Bronchial epithelial cell (primary cell): ENCODE data around the gene NODAL. TPM values are rescaled to one million over a fixed set of nuclear protein-coding genes. Genes with fewer than 3 reads are reported as not detected.

ENCODE experiments used
- DNase-seq: peaks from one replicate; pipeline ENCODE4 v3.0.0-alpha.2; 2010; ENCODE audit warnings: low read depth
- FAIRE-seq: peaks from 2 replicates; lab custom pipeline; 2011; peaks lifted over from hg19 to GRCh38; lab: Jason Lieb, UNC
- H3K27me3 ChIP-seq: 2 replicates; pipeline ENCODE4 v1.5.1; 2011; ENCODE audit warnings: low read length; ENCODE audit not compliant: control insufficient read depth, insufficient read depth
- H3K36me3 ChIP-seq: 2 replicates; pipeline ENCODE4 v1.5.1; 2011; ENCODE audit warnings: low read length; ENCODE audit not compliant: control insufficient read depth, insufficient read depth
- H3K4me3 ChIP-seq: 2 replicates; pipeline ENCODE4 v1.5.1; 2011; ENCODE audit warnings: mild to moderate bottlenecking, low read depth, low read length, control low read depth
- total RNA-seq: library from RNA; depleted of rRNA; stranded (reverse); fragments of >200 nt; gene quantifications from 2 replicates; pipeline ENCODE4 v1.2.1, GENCODE V29; 2014
- TF ChIP-seq, protein P1 (sequence below): IDR thresholded peaks from 2 replicates; pipeline ENCODE4 v1.5.1; 2011; ENCODE audit warnings: mild to moderate bottlenecking, moderate library complexity, low read length, control low read depth, inconsistent platforms; ENCODE audit not compliant: insufficient read depth, severe bottlenecking

The NODAL gene
- total RNA-seq, 1 donor from 2014 or later = under 0.01 TPM

DNA sequence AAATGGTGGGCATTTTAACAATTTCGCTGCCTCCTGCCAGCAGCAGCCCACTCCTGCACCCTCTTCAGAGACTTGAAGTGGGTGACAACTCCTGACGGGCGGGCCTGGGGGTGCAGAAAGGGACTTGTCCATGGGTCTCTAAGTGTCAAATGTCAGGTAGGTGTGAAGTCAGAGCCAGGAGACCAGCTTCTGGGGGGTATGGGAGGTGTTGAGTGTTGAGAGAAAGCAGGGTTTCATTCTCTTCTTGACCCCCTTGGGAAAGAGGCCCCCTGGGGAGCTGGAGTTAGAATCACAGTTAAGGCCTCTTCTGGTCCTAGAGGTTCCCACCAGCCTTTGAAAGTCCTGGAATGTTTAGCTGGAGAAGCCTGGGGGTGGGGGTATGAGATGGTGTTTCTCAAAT is 25.5 kb upstream of the NODAL start:
- no peak for DNase-seq
- H3K4me3 ChIP-seq = no peak overlapping the region
- TF ChIP-seq, protein P1, sequence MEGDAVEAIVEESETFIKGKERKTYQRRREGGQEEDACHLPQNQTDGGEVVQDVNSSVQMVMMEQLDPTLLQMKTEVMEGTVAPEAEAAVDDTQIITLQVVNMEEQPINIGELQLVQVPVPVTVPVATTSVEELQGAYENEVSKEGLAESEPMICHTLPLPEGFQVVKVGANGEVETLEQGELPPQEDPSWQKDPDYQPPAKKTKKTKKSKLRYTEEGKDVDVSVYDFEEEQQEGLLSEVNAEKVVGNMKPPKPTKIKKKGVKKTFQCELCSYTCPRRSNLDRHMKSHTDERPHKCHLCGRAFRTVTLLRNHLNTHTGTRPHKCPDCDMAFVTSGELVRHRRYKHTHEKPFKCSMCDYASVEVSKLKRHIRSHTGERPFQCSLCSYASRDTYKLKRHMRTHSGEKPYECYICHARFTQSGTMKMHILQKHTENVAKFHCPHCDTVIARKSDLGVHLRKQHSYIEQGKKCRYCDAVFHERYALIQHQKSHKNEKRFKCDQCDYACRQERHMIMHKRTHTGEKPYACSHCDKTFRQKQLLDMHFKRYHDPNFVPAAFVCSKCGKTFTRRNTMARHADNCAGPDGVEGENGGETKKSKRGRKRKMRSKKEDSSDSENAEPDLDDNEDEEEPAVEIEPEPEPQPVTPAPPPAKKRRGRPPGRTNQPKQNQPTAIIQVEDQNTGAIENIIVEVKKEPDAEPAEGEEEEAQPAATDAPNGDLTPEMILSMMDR = no peak
- no peaks in the 10 kb centered on the region for H3K36me3 ChIP-seq
- peaks cover 28% of the 10 kb centered on the region for H3K27me3 ChIP-seq
- FAIRE-seq = no peak

DNA sequence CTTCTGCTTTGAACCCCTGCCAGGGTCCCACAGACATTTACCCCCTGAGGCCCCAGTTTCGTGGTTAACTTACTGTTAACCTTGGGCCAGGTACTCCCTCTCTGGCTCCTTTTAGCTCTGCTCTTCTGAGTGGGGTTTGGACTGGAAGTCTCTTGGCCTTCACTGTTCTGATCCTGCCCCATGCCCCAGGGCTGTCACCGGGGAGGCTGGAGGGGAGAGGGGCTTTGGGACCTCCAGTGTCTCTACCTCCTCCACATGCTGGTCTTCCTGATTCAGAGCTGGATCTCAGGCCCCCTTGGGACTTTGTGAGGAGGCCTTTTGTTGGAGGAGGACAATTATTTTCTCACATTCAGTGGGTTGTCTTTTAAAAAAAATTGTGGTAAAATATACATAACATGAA is 24.4 kb upstream of the NODAL start:
- TF ChIP-seq, protein P1 = no peak
- FAIRE-seq = no peak
- DNase-seq = no peak
- Histone ChIP-seq H3K27me3 (peaks cover 25% of the 10 kb centered on the region), H3K4me3 (no peak overlapping the region), H3K36me3 (no peaks in the 10 kb centered on the region)

- no peak for DNase-seq
- TF ChIP-seq, protein P1 = no peak
- FAIRE-seq = no peak
- peaks cover 25% of the 10 kb centered on the region for H3K27me3 ChIP-seq
- H3K36me3 ChIP-seq = no peaks in the 10 kb centered on the region
- H3K4me3 ChIP-seq = no peak overlapping the region
Observed at GRCh38 chr10:70465278-70465677, 23.8 kb upstream of the NODAL start.

- H3K4me3 ChIP-seq = no peak overlapping the region
- FAIRE-seq (no peak), DNase-seq (peak; percentile 10)
- TF ChIP-seq, protein P1 = no peak
- peaks cover 24% of the 10 kb centered on the region for H3K27me3 ChIP-seq
- H3K36me3 ChIP-seq = no peaks in the 10 kb centered on the region
Observed at GRCh38 chr10:70462349-70462984, 21.0 kb upstream of the NODAL start.

DNA sequence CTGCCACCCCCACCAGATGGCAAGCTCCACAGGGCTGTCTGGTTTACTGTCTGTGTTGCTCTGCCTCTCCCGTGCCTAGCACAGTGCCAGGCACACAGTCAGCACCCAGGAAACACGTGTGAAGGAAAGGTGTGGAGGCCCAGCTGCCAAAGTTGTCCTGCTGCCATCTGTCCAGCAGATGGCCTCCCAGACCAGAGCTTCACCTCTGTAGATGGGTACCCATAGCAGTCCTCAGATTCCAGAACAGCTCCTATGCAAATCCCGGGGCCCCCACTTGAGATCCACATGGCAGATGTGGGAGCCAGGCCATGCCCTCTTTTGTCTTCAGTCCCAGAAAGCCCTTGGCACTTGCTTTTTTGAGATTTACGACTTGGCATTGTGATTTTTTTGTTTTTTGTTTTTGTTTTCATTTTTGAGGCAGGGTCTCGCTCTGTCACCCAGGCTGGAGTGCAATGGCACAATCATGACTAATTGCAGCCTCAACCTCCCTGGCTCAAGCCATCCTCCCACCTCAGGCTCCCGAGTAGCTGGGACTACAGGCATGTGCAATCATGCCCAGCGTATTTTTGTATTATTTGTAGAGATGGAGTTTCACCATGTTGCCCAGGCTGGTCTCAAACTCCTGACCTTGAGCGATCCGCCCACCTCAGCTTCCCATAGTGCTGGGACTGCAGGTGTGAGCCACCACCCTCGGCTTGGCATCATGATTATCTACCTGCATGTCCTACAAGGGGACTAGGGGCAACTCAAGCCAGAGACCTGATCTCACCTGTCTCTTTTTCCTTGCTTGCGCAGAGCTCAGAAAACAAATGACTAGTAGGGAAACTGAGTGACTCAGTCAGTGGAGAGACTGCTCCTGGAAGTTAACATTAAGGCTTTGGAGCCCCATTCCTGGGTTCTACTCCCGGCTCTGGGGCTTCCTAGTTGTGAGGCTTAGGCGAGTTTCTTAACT is 20.2 kb upstream of the NODAL start:
- no peaks in the 10 kb centered on the region for H3K36me3 ChIP-seq
- DNase-seq (peak; percentile 60), FAIRE-seq (no peak)
- H3K4me3 ChIP-seq = no peak overlapping the region
- TF ChIP-seq, protein P1 = peak; percentile 92
- peaks cover 20% of the 10 kb centered on the region for H3K27me3 ChIP-seq
